GM12872 (cell line): ENCODE data around the gene NOP16.

ENCODE experiments used
- CTCF ChIP-seq: IDR thresholded peaks from 3 replicates; pipeline ENCODE4 v1.5.1; 2011; ENCODE audit warnings: low read depth, mild to moderate bottlenecking, low read length, moderate library complexity; ENCODE audit not compliant: insufficient read depth

The NOP16 gene

GRCh38 chr5:176388444-176389134 is at the start of gene NOP16, which contains the start of gene HIGD2A:
NOP16 (minus strand) TSS chr5:176388598; CDS start chr5:176388539, 59 bp downstream.
HIGD2A (plus strand) TSS chr5:176388751; CDS start chr5:176388820, 69 bp downstream.
- no peak for TF ChIP-seq CTCF

- TF ChIP-seq CTCF: no peak
Observed at GRCh38 chr5:176436656-176437055, 48.3 kb upstream of the NOP16 start.

GRCh38 chr5:176432707-176433106 is 44.3 kb upstream of the NOP16 start:
- TF ChIP-seq CTCF: no peak

GRCh38 chr5:176429972-176430371 is 41.6 kb upstream of the NOP16 start:
- no peak for TF ChIP-seq CTCF

- no peak for TF ChIP-seq CTCF
Observed at GRCh38 chr5:176427971-176428370, 39.6 kb upstream of the NOP16 start.

GRCh38 chr5:176426876-176427275 is 38.5 kb upstream of the NOP16 start:
- no peak for TF ChIP-seq CTCF

- TF ChIP-seq CTCF: no peak
Observed at GRCh38 chr5:176425791-176426190, 37.4 kb upstream of the NOP16 start.
